ENCODE data around the gene CCDC82. TPM values are rescaled to one million over a fixed set of nuclear protein-coding genes. Genes with fewer than 3 reads are reported as not detected.

The CCDC82 gene
- total RNA-seq, 1 donor from 2014 or later = 28.4 TPM

DNA sequence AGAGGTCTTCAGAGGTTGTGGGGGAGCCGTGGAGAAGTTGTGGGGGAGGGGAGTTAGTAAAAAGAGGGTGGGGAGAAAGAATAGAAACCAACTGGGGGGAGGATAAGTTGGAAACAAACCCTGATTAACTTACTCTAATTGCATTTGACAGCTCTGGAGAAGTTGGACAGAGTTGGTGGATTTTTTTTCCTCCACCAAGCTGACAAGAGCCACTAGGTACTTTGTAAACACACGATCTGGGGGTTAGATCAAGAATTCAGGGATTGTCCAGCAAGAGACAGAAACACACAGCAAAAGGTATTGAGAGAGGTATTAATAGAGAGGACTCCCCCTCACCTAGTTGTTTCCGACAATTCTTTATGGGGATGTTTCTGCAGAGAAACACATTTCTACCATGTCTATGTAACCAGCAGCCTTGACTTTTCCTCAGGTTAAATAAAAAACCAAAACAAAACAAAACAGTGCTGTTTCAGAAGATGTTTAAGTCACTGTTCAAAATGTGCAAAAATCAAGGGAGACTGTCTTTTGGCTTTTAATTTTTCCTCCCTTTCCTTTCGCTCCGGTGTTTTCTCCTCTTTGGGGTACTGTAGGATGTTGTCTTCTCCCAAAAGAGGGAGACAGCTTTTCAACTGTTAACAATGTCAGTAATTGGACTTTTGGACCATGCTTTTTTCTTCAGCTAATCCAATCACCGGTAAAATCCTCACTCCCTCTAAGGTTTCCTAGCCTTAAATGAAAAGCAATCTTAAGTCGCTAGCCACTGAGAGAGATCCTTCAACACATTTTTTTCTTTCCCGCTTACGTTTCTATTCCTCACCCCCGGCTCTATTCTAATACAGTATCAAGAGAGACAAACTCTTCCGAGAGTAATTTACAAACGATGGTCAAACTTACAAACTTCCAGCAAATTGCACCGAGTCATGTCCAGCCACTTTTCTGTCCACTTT is 47.4 kb downstream of the CCDC82 start:
- peak overlapping the region; percentile 80 for H3K27ac ChIP-seq
- H3K36me3 ChIP-seq = no peaks in the 10 kb centered on the region
- H3K4me1 ChIP-seq = peaks cover 39% of the 10 kb centered on the region
- TF ChIP-seq, protein P1, sequence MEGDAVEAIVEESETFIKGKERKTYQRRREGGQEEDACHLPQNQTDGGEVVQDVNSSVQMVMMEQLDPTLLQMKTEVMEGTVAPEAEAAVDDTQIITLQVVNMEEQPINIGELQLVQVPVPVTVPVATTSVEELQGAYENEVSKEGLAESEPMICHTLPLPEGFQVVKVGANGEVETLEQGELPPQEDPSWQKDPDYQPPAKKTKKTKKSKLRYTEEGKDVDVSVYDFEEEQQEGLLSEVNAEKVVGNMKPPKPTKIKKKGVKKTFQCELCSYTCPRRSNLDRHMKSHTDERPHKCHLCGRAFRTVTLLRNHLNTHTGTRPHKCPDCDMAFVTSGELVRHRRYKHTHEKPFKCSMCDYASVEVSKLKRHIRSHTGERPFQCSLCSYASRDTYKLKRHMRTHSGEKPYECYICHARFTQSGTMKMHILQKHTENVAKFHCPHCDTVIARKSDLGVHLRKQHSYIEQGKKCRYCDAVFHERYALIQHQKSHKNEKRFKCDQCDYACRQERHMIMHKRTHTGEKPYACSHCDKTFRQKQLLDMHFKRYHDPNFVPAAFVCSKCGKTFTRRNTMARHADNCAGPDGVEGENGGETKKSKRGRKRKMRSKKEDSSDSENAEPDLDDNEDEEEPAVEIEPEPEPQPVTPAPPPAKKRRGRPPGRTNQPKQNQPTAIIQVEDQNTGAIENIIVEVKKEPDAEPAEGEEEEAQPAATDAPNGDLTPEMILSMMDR (IDR thresholded peaks at IDR 0.05) = no peak
- H3K9me3 ChIP-seq = no peaks in the 10 kb centered on the region
- peak overlapping the region; percentile 80 for H3K4me3 ChIP-seq
- no peaks in the 10 kb centered on the region for H3K27me3 ChIP-seq
- intact Hi-C loops (cut with DNase I) = no loop called here
- ATAC-seq = no peak
- DNase-seq = no peak

DNA sequence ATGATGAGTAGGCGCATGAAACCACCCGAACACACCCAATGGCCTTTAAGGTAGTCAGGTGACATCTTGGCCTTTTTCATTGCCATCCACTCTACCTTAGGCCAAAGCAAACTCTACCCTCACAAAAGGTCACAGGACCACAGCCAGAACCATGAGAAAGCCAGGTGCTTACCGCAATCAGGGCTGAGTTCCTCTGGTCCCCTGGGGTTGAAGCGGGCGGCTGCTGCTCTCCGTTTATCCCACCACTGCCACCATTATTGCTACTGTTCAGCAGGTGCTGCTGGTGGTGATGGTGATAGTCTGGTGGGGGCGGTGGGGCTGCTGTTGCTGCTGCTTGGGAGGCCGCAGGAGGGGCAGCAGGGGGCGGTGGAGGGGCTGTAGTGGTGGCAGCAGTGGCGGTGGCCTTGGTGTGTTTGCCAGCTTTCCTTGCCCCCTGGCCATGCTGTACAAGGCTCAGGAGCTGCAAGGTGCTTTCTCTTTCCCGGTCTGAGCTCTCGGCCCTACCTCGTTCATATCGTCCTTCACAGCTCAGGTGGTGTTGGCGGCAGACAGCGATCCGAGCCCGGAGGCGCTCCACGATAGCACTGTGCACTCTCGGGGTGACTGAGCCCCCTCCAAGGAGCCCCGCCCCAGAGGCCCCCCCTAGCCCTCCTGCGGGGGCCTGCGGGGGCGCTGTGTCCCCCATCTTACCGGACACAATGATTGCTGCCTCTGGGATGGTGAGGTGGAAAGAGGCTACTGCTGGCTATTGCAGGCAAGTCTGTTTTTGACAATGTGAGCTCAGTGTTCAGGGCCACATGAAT is 48.3 kb downstream of the CCDC82 start:
- Histone ChIP-seq H3K9me3 (no peaks in the 10 kb centered on the region), H3K4me1 (peaks cover 48% of the 10 kb centered on the region), H3K36me3 (no peaks in the 10 kb centered on the region), H3K27ac (peak overlapping the region; percentile 80), H3K27me3 (no peaks in the 10 kb centered on the region), H3K4me3 (peak overlapping the region; percentile 80)
- intact Hi-C loops (cut with DNase I) = no loop called here
- TF ChIP-seq, protein P1 (IDR thresholded peaks at IDR 0.05) = peak; percentile 48
- ATAC-seq = peak; percentile 70
- DNase-seq = peak; percentile 83

DNA sequence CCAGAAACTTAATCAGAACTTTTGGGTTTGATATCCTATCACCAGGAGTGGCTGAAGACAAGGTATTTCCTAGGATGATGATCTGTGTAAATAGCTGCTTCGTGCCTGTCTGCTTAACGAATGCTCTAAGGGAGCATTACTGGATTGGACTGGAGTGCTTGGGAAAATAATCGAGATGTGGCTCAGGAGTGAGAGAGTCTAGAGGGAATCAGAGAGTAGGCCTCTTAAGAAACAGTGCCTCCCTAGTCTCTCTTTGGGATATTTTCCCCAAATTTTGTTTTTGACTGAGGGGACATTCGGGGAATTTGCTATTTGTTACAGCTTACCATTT is 49.2 kb downstream of the CCDC82 start:
- H3K27me3 ChIP-seq = no peaks in the 10 kb centered on the region
- H3K36me3 ChIP-seq = no peaks in the 10 kb centered on the region
- peaks cover 54% of the 10 kb centered on the region for H3K4me1 ChIP-seq
- TF ChIP-seq, protein P1 (IDR thresholded peaks at IDR 0.05) = no peak
- no peaks in the 10 kb centered on the region for H3K9me3 ChIP-seq
- ATAC-seq = no peak
- no peak for DNase-seq
- H3K4me3 ChIP-seq = peak overlapping the region; percentile 80
- intact Hi-C loops (cut with DNase I) = no loop called here
- H3K27ac ChIP-seq = peak overlapping the region; percentile 80

DNA sequence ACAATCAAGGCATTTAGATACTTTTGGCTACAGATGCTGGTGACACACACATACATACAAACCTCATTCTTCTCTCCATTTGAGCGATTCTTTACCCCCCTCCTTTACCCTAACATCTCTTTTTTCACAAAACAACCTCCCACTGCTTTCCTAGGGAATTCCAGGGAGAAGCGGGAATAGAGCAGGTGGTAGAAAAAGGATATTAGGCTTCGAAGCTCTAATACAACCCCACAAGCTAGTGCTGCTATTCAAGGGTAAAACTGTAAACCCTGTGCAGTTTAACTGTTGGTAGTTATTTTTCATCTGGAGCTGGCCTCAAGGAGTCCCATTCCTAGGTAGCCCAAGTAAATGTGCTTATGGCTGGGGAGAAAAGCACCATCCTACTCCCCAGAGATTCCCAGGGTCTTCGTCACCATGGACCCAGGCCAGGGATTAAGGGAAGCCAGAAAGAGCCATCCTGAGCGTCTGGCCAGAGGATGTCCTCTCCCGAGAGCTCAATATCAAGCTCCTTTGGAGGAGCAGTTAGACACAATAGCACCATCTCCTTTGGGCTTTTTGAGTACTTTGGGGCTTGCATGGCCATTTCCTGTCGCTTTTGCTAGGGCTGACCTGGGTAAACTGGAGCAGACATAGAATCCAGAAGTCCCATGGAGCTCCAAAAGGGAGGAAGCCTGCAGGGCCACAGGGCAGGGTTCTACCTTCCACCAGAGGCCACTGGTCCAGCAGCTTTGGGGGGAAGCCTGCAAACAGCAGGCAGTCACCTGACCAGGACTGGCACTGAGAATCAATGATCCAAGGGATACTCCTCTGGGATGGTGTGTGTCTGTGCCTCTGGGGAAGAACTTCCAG is 49.8 kb downstream of the CCDC82 start:
- Histone ChIP-seq H3K9me3 (no peaks in the 10 kb centered on the region), H3K36me3 (no peaks in the 10 kb centered on the region), H3K27ac (peak overlapping the region; percentile 80), H3K27me3 (no peaks in the 10 kb centered on the region), H3K4me3 (peak overlapping the region; percentile 80), H3K4me1 (peaks cover 60% of the 10 kb centered on the region)
- intact Hi-C loops (cut with DNase I) = no loop called here
- TF ChIP-seq, protein P1 (IDR thresholded peaks at IDR 0.05) = no peak
- DNase-seq (no peak), ATAC-seq (no peak)
